K562 (cell line): ENCODE results near the gene TAS1R3. TPM values are rescaled to one million over a fixed set of nuclear protein-coding genes. Genes with fewer than 3 reads are reported as not detected.

Experiments
- ATAC-seq: fragments of 200-7000 bp; cut with Tn5 transposase; 3 replicates; pipeline ENCODE4 v1.9.1; 2020; ENCODE audit warnings: moderate library complexity
- BruUV-seq: library from RNA; stranded (reverse); fragments of 400-500 nt; replicated peaks from 2 replicates; lab custom pipeline; 2021; lab: Mats Ljungman, UMichigan
- CTCF ChIA-PET: fragments of 300-600 bp; formaldehyde crosslinking; extraction: SDS; loops from one replicate; lab custom pipeline; 2021; ENCODE audit warnings: low intra/inter-chr PET ratio; lab: Yijun Ruan, JAX
- POLR2A ChIA-PET: fragments of 300-600, 350-650 bp; sonication (Branson Sonifier 250); formaldehyde crosslinking; extraction: SDS; loops from one replicate; lab custom pipeline; 2021; ENCODE audit warnings: antibody characterized with exemption, inconsistent platforms; lab: Yijun Ruan, JAX
- DNase-seq, 4 experiments: peaks; one replicate each; pipeline versions ENCODE4 v3.0.0 to v3.0.0-alpha.2; 2011 to 2018; ENCODE audit warnings: low spot score in 3 of 4, mixed read lengths in 3 of 4; ENCODE audit errors: extremely low read depth in 1 of 4
- FAIRE-seq: peaks from 2 replicates; lab custom pipeline; 2011; peaks lifted over from hg19 to GRCh38; lab: Jason Lieb, UNC
- H2AFZ ChIP-seq: 2 replicates; pipeline ENCODE4 v1.6.0; 2011; ENCODE audit warnings: low read depth, low read length, control low read depth, inconsistent platforms
- H3K27ac ChIP-seq: fragments of 200-600 bp; 3 replicates; pipeline ENCODE4 v1.8.0; 2011; ENCODE audit warnings: low read depth, mild to moderate bottlenecking, control low read depth, inconsistent platforms, low read length, moderate library complexity, mixed read lengths; ENCODE audit errors: extremely low read depth
- H3K27me3 ChIP-seq, 2 experiments: fragments of 300-600 bp in 1 of 2; 2 replicates in 1 of 2; 3 replicates in 1 of 2; pipeline versions ENCODE4 v1.6.0 to v1.8.0; 2011; ENCODE audit warnings: inconsistent platforms in 2 of 2, low read length in 2 of 2, mild to moderate bottlenecking in 1 of 2, mixed read lengths in 1 of 2, moderate library complexity in 1 of 2; ENCODE audit not compliant: control insufficient read depth in 2 of 2, insufficient read depth in 2 of 2
- H3K36me3 ChIP-seq: fragments of 300-600 bp; 3 replicates; pipeline ENCODE4 v1.8.0; 2011; ENCODE audit warnings: mild to moderate bottlenecking, low read length, inconsistent platforms; ENCODE audit not compliant: control insufficient read depth, insufficient read depth
- H3K4me1 ChIP-seq, 2 experiments: fragments of 200-600 bp in 1 of 2; replicated peaks in 1 of 2; 2 replicates in 1 of 2; 3 replicates in 1 of 2; pipeline versions ENCODE4 v1.5.1 to v1.8.0; 2011; ENCODE audit warnings: inconsistent platforms in 2 of 2, low read length in 2 of 2, mild to moderate bottlenecking in 1 of 2, mixed read lengths in 1 of 2, moderate library complexity in 1 of 2; ENCODE audit not compliant: control insufficient read depth in 2 of 2, insufficient read depth in 2 of 2
- H3K4me2 ChIP-seq: 2 replicates; pipeline ENCODE4 v1.6.1; 2011; ENCODE audit warnings: low read length, control low read depth, inconsistent platforms, mixed read lengths; ENCODE audit not compliant: insufficient read depth
- H3K4me3 ChIP-seq: fragments of 200-600 bp; sonication (generic), shearing (Covaris generic); 2 replicates; pipeline ENCODE4 v1.5.1; 2016; ENCODE audit warnings: control low read depth, inconsistent platforms
- H3K79me2 ChIP-seq: fragments of 200-600 bp; 3 replicates; pipeline ENCODE4 v1.8.0; 2011; ENCODE audit warnings: low read length, inconsistent platforms; ENCODE audit not compliant: control insufficient read depth, insufficient read depth
- H3K9ac ChIP-seq, 2 experiments: 2 replicates each; pipeline versions ENCODE4 v1.6.0 to v1.6.1; 2011; ENCODE audit warnings: low read depth in 2 of 2, low read length in 2 of 2, control low read depth in 1 of 2, inconsistent platforms in 1 of 2, mild to moderate bottlenecking in 1 of 2, mixed read lengths in 1 of 2; ENCODE audit not compliant: insufficient read depth in 1 of 2
- H3K9me1 ChIP-seq: one replicate; pipeline ENCODE4 v1.6.0; 2011; ENCODE audit warnings: inconsistent platforms, mild to moderate bottlenecking, low read length, moderate library complexity; ENCODE audit not compliant: control insufficient read depth, insufficient read depth
- H3K9me3 ChIP-seq: replicated peaks from 2 replicates; pipeline ENCODE4 v1.5.1; 2011; ENCODE audit warnings: low read depth, low read length, inconsistent platforms; ENCODE audit not compliant: control insufficient read depth, insufficient read depth
- H4K20me1 ChIP-seq: replicated peaks from 2 replicates; pipeline ENCODE4 v1.6.1; 2011; ENCODE audit warnings: low read length, inconsistent platforms, mixed read lengths; ENCODE audit not compliant: control insufficient read depth, insufficient read depth
- CAMTA2 ChIP-seq: fragments of 250-450 bp; sonication (Bioruptor Pico); conservative IDR thresholded peaks from 2 replicates; pipeline ENCODE4 v1.5.1; 2022
- RBM14 ChIP-seq: fragments of 200-400 bp; formaldehyde crosslinking; IDR thresholded peaks from 2 replicates; pipeline ENCODE4 v1.6.1; 2018; ENCODE audit warnings: low read depth, mild to moderate bottlenecking, low read length, moderate library complexity, borderline replicate concordance; ENCODE audit not compliant: insufficient read depth
- WHSC1 ChIP-seq: IDR thresholded peaks from one replicate; pipeline ENCODE4 v1.6.1; 2012; ENCODE audit warnings: low read length, control low read depth, inconsistent platforms
- ZNF668 ChIP-seq: fragments of 250-450 bp; sonication (Bioruptor Pico); IDR thresholded peaks from 2 replicates; pipeline ENCODE4 v1.8.0; 2022; ENCODE audit warnings: mild to moderate bottlenecking, inconsistent platforms
- WGBS: fragments of 100-300 bp; shearing (Covaris generic); methylation state at CpG from one replicate; pipeline ENCODE4 v1.1.6; 2016; ENCODE audit warnings: low coverage, mixed read lengths; ENCODE audit not compliant: insufficient coverage; ENCODE audit errors: missing lambda C conversion rate; 5-methylcytosine and 5-hydroxymethylcytosine counted together
- in situ Hi-C: fragments of 300-500 bp; cut with MboI; formaldehyde crosslinking; loops from 4 replicates; pipeline ENCODE4 v1.15.0; 2018; ENCODE audit warnings: inconsistent platforms, mixed read lengths
- intact Hi-C: fragments of 100-400 bp; cut with micrococcal nuclease; formaldehyde crosslinking; loops from 2 replicates; pipeline ENCODE4 v1.14.2; 2022
- polyA plus RNA-seq, 8 experiments: library from polyadenylated mRNA; depleted of rRNA in 4 of 8; stranded (reverse) in 5 of 8; unstranded in 3 of 8; fragments of >200 nt; fragmentation: Nextera tagmentation in 2 of 8; fragmentation: Illumina TruSeq in 1 of 8; extraction: Ambion mirVana in 2 of 8; extraction: Trizol in 1 of 8; gene quantifications; 2 replicates each; pipeline versions ENCODE4 v1.2.1 to v1.2.3, GENCODE V29; 2011 to 2014; ENCODE audit warnings: inconsistent platforms in 1 of 8, missing spikeins in 1 of 8
- total RNA-seq, 7 experiments: library from RNA; depleted of rRNA in 6 of 7; stranded (reverse); fragments of >200 nt in 6 of 7; fragmentation: Illumina TruSeq in 2 of 7; extraction: Trizol in 2 of 7; gene quantifications; 2 replicates each; pipeline versions ENCODE4 v1.2.1 to v1.2.3, GENCODE V29; 2011 to 2021; ENCODE audit warnings: low replicate concordance in 1 of 7
- TF ChIP-seq, protein P1 (sequence below): fragments of 450-650 bp; IDR thresholded peaks from 2 replicates; pipeline ENCODE4 v1.6.1; 2014; ENCODE audit warnings: low read depth, mild to moderate bottlenecking, moderate library complexity, borderline replicate concordance
- TF ChIP-seq, protein P2 (sequence below): sonication (generic); formaldehyde crosslinking; IDR thresholded peaks from 2 replicates; pipeline ENCODE4 v1.5.0; 2020; ENCODE audit warnings: missing genetic modification reagents
- TF ChIP-seq, protein P3 (sequence below): sonication (generic); formaldehyde crosslinking; IDR thresholded peaks from 2 replicates; pipeline ENCODE4 v1.9.0; 2022; ENCODE audit warnings: mild to moderate bottlenecking, missing genetic modification reagents
- TF ChIP-seq, protein P4 (sequence below): fragments of 250-450 bp; sonication (Bioruptor Pico); IDR thresholded peaks from 2 replicates; pipeline ENCODE4 v1.4.0; 2020

Gene TAS1R3
- total and polyA plus RNA-seq, 9 of the 15 experiments (the other 6 are each of a cell fraction or from before 2014, with no cell fraction given), result 0.07 to 0.13 TPM; not detected in 7

DNA sequence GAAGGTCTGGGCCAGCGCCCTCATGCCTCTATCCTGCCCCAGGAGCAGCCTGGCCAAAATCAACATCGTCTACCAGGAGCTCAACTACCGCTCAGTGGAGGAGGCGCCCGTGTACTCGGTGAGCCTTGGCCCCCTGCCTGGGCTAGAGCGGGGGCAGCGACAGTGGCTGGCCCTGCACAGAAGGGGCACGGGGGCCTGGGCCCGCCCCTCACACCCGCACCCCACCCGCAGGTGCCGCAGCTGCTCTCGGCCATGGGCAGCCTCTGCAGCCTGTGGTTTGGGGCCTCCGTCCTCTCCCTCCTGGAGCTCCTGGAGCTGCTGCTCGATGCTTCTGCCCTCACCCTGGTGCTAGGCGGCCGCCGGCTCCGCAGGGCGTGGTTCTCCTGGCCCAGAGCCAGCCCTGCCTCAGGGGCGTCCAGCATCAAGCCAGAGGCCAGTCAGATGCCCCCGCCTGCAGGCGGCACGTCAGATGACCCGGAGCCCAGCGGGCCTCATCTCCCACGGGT is 40.0 kb upstream of the TAS1R3 start (continued):
- TF ChIP-seq, protein P1, sequence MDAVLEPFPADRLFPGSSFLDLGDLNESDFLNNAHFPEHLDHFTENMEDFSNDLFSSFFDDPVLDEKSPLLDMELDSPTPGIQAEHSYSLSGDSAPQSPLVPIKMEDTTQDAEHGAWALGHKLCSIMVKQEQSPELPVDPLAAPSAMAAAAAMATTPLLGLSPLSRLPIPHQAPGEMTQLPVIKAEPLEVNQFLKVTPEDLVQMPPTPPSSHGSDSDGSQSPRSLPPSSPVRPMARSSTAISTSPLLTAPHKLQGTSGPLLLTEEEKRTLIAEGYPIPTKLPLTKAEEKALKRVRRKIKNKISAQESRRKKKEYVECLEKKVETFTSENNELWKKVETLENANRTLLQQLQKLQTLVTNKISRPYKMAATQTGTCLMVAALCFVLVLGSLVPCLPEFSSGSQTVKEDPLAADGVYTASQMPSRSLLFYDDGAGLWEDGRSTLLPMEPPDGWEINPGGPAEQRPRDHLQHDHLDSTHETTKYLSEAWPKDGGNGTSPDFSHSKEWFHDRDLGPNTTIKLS, result no peak
- TF ChIP-seq WHSC1 (no peak), ZNF668 (CRISPR knock-in tag) (no peak)

DNA sequence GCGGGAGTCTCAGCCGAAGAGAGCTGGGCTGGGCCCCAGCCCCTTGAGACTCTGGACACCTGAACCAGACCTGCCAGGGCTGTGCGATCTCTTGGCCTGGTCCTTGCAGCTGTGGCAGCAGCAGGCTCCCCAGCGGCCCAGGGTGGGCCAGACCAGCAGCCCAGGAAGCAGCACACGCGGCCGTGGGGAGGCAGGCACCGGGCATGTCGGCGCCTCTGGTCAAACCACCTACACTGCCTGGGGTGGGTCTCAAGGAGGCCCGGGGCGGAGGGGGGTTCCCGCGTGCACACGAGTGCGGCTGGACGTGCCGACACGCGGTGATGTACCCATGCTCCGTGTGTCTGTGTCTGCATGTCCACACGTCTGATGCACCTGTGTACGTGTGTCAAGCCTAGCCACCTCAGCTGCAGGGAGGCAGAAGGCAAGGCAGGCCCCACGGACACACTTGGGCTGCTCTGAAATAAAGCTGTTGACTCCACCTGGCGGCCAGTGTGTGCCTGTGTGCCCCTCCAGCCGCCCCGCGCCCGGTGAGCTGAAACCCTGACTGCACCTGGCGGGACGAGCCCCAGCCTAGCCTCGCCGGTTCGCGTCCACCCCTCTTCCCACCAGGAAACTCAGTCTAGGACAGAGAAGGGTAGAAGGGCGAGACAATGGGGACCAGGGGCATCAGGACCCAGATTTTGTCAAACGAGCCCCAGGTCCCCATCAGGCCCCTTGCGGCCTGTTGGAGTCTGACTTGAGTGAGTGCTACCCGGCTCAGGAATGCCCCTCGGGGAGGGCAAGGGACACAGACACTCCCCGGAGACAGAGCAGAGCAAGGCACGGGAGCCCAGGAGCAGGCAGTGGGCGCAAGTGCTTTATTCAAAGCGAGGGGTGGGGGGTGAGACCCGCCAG is 39.3 kb upstream of the TAS1R3 start:
- CTCF ChIA-PET, result interaction anchor here (0.5 to 1.5 kb wide), 5 partner anchors 170 to 404 kb away, joined by 4 to 8 read pairs (median 6); no protein-coding TSS in a partner anchor
- FAIRE-seq, result peak; percentile 92
- Histone ChIP-seq H2AFZ (no peak overlapping the region), H3K9ac (peak overlapping the region in 1 of 2 experiments; percentile 82; a peak in 2 of 4 replicates), H3K27me3 (peaks cover 2 to 20% of the 10 kb centered on the region in 2 experiments; a peak in 3 of 5 replicates), H3K79me2 (no peaks in the 10 kb centered on the region), H3K4me3 (no peak overlapping the region), H3K9me3 (no peaks in the 10 kb centered on the region), H3K4me2 (no peak overlapping the region), H3K4me1 (peaks cover 5 to 85% of the 10 kb centered on the region in 2 experiments; a peak in 3 of 5 replicates), H3K27ac (no peak overlapping the region), H4K20me1 (peaks cover 19% of the 10 kb centered on the region; the same call in 1 of the 2 replicates), H3K9me1 (peaks cover 8% of the 10 kb centered on the region), H3K36me3 (peaks cover 10% of the 10 kb centered on the region; the same call in 1 of the 3 replicates)
- intact Hi-C loops, result loop anchor here (2.0 to 10.0 kb wide), 3 partner anchors 169 to 307 kb away; partner anchors contain the start of genes C1orf159 and PERM1
- peak; percentile 62 to 89 (median 70) for DNase-seq
- POLR2A ChIA-PET, result interaction anchor here (0.6 to 1.5 kb wide), 9 partner anchors 11 to 205 kb away, joined by 3 to 6 read pairs (median 4); partner anchors contain the start of gene SCNN1D
- BruUV-seq, result no TSS peak
- ATAC-seq, result peak; percentile 81
- in situ Hi-C loops, result no loop called here
- 24% methylated on average over 42 of the region's 45 CpGs for WGBS
- TF ChIP-seq, protein P2, sequence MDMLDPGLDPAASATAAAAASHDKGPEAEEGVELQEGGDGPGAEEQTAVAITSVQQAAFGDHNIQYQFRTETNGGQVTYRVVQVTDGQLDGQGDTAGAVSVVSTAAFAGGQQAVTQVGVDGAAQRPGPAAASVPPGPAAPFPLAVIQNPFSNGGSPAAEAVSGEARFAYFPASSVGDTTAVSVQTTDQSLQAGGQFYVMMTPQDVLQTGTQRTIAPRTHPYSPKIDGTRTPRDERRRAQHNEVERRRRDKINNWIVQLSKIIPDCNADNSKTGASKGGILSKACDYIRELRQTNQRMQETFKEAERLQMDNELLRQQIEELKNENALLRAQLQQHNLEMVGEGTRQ (CRISPR knock-in tag), result 0 out of 2 replicates have a peak, but pooled peaks have one; percentile 2
- TF ChIP-seq CAMTA2 (CRISPR knock-in tag), result 0 out of 2 replicates have a peak, but pooled peaks have one; percentile 81
- TF ChIP-seq RBM14, result 0 out of 2 replicates have a peak, but pooled peaks have one; percentile 7
- TF ChIP-seq, protein P3, sequence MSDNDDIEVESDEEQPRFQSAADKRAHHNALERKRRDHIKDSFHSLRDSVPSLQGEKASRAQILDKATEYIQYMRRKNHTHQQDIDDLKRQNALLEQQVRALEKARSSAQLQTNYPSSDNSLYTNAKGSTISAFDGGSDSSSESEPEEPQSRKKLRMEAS (CRISPR knock-in tag), result peak; percentile 74
- TF ChIP-seq, protein P4, sequence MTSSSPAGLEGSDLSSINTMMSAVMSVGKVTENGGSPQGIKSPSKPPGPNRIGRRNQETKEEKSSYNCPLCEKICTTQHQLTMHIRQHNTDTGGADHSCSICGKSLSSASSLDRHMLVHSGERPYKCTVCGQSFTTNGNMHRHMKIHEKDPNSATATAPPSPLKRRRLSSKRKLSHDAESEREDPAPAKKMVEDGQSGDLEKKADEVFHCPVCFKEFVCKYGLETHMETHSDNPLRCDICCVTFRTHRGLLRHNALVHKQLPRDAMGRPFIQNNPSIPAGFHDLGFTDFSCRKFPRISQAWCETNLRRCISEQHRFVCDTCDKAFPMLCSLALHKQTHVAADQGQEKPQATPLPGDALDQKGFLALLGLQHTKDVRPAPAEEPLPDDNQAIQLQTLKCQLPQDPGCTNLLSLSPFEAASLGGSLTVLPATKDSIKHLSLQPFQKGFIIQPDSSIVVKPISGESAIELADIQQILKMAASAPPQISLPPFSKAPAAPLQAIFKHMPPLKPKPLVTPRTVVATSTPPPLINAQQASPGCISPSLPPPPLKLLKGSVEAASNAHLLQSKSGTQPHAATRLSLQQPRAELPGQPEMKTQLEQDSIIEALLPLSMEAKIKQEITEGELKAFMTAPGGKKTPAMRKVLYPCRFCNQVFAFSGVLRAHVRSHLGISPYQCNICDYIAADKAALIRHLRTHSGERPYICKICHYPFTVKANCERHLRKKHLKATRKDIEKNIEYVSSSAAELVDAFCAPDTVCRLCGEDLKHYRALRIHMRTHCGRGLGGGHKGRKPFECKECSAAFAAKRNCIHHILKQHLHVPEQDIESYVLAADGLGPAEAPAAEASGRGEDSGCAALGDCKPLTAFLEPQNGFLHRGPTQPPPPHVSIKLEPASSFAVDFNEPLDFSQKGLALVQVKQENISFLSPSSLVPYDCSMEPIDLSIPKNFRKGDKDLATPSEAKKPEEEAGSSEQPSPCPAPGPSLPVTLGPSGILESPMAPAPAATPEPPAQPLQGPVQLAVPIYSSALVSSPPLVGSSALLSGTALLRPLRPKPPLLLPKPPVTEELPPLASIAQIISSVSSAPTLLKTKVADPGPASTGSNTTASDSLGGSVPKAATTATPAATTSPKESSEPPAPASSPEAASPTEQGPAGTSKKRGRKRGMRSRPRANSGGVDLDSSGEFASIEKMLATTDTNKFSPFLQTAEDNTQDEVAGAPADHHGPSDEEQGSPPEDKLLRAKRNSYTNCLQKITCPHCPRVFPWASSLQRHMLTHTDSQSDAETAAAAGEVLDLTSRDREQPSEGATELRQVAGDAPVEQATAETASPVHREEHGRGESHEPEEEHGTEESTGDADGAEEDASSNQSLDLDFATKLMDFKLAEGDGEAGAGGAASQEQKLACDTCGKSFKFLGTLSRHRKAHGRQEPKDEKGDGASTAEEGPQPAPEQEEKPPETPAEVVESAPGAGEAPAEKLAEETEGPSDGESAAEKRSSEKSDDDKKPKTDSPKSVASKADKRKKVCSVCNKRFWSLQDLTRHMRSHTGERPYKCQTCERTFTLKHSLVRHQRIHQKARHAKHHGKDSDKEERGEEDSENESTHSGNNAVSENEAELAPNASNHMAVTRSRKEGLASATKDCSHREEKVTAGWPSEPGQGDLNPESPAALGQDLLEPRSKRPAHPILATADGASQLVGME, result no peak
